ENCODE results near the gene PDRG1.

DNA sequence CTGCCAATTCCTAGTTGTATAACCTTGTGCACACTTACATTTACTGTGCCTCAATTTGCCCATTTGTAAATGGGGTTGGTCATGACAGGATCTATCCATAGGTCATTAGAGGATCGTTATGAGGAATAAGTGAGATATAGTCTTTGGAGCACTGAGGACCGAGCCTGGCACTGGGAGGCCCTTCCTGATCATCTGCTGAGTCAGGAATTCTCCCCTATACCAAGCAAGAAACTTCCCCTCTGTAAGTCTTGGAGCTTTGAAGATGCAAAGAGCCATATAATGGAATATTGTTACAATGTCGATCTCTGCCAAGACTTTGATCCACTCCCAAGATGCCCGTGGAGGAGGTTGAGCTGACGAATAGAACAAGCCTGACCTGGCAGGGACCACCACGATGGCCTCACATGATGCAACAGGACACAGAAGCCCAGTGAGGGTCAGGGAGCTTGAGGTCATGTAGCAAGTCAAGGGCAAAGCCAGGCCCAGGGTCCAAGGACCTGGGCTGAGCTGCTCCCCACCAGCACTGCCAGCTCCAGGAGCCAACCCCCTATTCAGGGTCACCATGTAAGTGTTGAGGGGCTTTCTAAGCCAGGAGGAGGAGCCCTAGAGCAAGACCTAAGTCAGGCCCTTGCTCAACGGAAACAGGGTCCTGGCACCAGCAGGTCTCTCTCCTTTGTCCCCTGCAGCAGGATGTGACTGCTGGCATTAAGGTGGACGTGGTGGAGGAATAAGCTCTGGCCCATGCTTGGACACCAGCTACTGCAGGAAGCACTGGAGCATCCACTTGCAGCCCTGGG is 16.7 kb downstream of the PDRG1 start:
- TF ChIP-seq, protein P1, sequence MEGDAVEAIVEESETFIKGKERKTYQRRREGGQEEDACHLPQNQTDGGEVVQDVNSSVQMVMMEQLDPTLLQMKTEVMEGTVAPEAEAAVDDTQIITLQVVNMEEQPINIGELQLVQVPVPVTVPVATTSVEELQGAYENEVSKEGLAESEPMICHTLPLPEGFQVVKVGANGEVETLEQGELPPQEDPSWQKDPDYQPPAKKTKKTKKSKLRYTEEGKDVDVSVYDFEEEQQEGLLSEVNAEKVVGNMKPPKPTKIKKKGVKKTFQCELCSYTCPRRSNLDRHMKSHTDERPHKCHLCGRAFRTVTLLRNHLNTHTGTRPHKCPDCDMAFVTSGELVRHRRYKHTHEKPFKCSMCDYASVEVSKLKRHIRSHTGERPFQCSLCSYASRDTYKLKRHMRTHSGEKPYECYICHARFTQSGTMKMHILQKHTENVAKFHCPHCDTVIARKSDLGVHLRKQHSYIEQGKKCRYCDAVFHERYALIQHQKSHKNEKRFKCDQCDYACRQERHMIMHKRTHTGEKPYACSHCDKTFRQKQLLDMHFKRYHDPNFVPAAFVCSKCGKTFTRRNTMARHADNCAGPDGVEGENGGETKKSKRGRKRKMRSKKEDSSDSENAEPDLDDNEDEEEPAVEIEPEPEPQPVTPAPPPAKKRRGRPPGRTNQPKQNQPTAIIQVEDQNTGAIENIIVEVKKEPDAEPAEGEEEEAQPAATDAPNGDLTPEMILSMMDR (IDR thresholded peaks at IDR 0.05): no peak
- TF ChIP-seq, protein P2, sequence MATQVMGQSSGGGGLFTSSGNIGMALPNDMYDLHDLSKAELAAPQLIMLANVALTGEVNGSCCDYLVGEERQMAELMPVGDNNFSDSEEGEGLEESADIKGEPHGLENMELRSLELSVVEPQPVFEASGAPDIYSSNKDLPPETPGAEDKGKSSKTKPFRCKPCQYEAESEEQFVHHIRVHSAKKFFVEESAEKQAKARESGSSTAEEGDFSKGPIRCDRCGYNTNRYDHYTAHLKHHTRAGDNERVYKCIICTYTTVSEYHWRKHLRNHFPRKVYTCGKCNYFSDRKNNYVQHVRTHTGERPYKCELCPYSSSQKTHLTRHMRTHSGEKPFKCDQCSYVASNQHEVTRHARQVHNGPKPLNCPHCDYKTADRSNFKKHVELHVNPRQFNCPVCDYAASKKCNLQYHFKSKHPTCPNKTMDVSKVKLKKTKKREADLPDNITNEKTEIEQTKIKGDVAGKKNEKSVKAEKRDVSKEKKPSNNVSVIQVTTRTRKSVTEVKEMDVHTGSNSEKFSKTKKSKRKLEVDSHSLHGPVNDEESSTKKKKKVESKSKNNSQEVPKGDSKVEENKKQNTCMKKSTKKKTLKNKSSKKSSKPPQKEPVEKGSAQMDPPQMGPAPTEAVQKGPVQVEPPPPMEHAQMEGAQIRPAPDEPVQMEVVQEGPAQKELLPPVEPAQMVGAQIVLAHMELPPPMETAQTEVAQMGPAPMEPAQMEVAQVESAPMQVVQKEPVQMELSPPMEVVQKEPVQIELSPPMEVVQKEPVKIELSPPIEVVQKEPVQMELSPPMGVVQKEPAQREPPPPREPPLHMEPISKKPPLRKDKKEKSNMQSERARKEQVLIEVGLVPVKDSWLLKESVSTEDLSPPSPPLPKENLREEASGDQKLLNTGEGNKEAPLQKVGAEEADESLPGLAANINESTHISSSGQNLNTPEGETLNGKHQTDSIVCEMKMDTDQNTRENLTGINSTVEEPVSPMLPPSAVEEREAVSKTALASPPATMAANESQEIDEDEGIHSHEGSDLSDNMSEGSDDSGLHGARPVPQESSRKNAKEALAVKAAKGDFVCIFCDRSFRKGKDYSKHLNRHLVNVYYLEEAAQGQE (IDR thresholded peaks at IDR 0.05; ENCODE audit: insufficient read depth in 1 of 2, low read depth in 2 of 2, low read length in 1 of 2): no peak
- no peak for TF ChIP-seq POLR2AphosphoS5 (IDR thresholded peaks at IDR 0.05; ENCODE audit: low read depth, low read length)
